Adipose tissue (tissue), 3 donors: Measurements from ENCODE around the gene TNFSF11. TPM values are rescaled to one million over a fixed set of nuclear protein-coding genes. Genes with fewer than 3 reads are reported as not detected.

Experiments used
- H3K27ac ChIP-seq: one replicate; pipeline ENCODE4 v1.5.1; 2013; ENCODE audit warnings: low read depth, low read length
- whole genome bisulfite sequencing, 3 donors: extraction: QIAGEN DNeasy Blood & Tissue Kit; methylation state at CpG; one replicate each; pipeline ENCODE4 v1.1.7; 2013; 5-methylcytosine and 5-hydroxymethylcytosine counted together
- polyA plus RNA-seq, 3 donors: library from polyadenylated mRNA; stranded (reverse); fragments of 200-250 nt; gene quantifications; one replicate each; pipeline ENCODE4 v1.2.3, GENCODE V29; 2013
- donor health status: healthy with polysubstance abuse.
- donor health status: Bipolar disorder and iron deficiency.
- donor health status: healthy.

TNFSF11 gene
- polyA plus RNA-seq, 3 donors, result 0.09 to 1.0 TPM; not detected in 1

- WGBS, 3 donors, result 42 to 63% (median 53%) methylated on average over 1 of the region's 1 CpG
- no peak overlapping the region for H3K27ac ChIP-seq
These were observed 64.9 kb downstream of the TNFSF11 start for GRCh38 chr13:42638886-42639285.

- WGBS, 3 donors, result 94 to 99% (median 96%) methylated on average over 13 to 14 of the region's 14 CpGs
- H3K27ac ChIP-seq, result no peak overlapping the region
These were observed 69.1 kb downstream of the TNFSF11 start for GRCh38 chr13:42643076-42643475.

GRCh38 chr13:42644841-42645240 is 70.9 kb downstream of the TNFSF11 start:
- no peak overlapping the region for H3K27ac ChIP-seq
- WGBS, 3 donors, result 73 to 93% (median 84%) methylated on average over 3 of the region's 3 CpGs

GRCh38 chr13:42645717-42646116 is 71.8 kb downstream of the TNFSF11 start:
- no peak overlapping the region for H3K27ac ChIP-seq
- WGBS, 3 donors, result 90 to 94% (median 93%) methylated on average over 1 of the region's 1 CpG

- no peak overlapping the region for H3K27ac ChIP-seq
These were observed 75.2 kb downstream of the TNFSF11 start for GRCh38 chr13:42649141-42649540.

- 93 to 94% (median 94%) methylated on average over 1 of the region's 1 CpG for whole genome bisulfite sequencing, 3 donors
- H3K27ac ChIP-seq, result no peak overlapping the region
These were observed 75.9 kb downstream of the TNFSF11 start for GRCh38 chr13:42649831-42650230.

- 43 to 72% (median 58%) methylated on average over 3 of the region's 3 CpGs for WGBS, 3 donors
- H3K27ac ChIP-seq, result no peak overlapping the region
These were observed 76.6 kb downstream of the TNFSF11 start for GRCh38 chr13:42650506-42650905.

- whole genome bisulfite sequencing, 3 donors, result 83 to 85% (median 83%) methylated on average over 6 of the region's 6 CpGs
- no peak overlapping the region for H3K27ac ChIP-seq
These were observed 78.1 kb downstream of the TNFSF11 start for GRCh38 chr13:42651936-42652641.

GRCh38 chr13:42652642-42653415 is 78.9 kb downstream of the TNFSF11 start:
- WGBS, 3 donors, result 80 to 98% (median 93%) methylated on average over 1 of the region's 1 CpG
- H3K27ac ChIP-seq, result no peak overlapping the region

GRCh38 chr13:42653679-42654078 is 79.7 kb downstream of the TNFSF11 start:
- no peak overlapping the region for H3K27ac ChIP-seq
- 68 to 73% (median 71%) methylated on average over 3 of the region's 3 CpGs for WGBS, 3 donors

- no peak overlapping the region for H3K27ac ChIP-seq
These were observed 80.3 kb downstream of the TNFSF11 start for GRCh38 chr13:42654212-42654611.

- WGBS, 3 donors, result 47 to 52% (median 49%) methylated on average over 1 of the region's 1 CpG
- no peak overlapping the region for H3K27ac ChIP-seq
These were observed 80.8 kb downstream of the TNFSF11 start for GRCh38 chr13:42654722-42655121.

GRCh38 chr13:42656161-42656560 is 82.2 kb downstream of the TNFSF11 start:
- H3K27ac ChIP-seq, result no peak overlapping the region
- WGBS, 3 donors, result 38 to 49% (median 46%) methylated on average over 1 of the region's 1 CpG

- no peak overlapping the region for H3K27ac ChIP-seq
- WGBS, 3 donors, result 86 to 88% (median 87%) methylated on average over 5 of the region's 5 CpGs
These were observed 83.0 kb downstream of the TNFSF11 start for GRCh38 chr13:42656958-42657357.

Other genes with a start within 250 kb of the TNFSF11 start
- gene FAM216B, start 207.4 kb downstream of the TNFSF11 start, polyA plus RNA-seq, result under 1 TPM in 1 of 3 donors, not detected in 2; 0.22 TPM